H54 (cell line): ENCODE results near the gene ARFGAP1.
A peak's percentile ranks its signal among the peaks of the same experiment; 100 is the strongest.

Experiments used
- DNase-seq: peaks from one replicate; pipeline ENCODE4 v3.0.0; 2011; ENCODE audit warnings: low spot score, mixed read lengths; ENCODE audit not compliant: insufficient read length
- FAIRE-seq: peaks from 3 replicates; lab custom pipeline; 2011; peaks lifted over from hg19 to GRCh38; lab: Jason Lieb, UNC
- POLR2A ChIP-seq: IDR thresholded peaks from 2 replicates; pipeline ENCODE4 v1.6.1; 2011; ENCODE audit warnings: low read depth, mild to moderate bottlenecking, low read length

ARFGAP1 gene

DNA sequence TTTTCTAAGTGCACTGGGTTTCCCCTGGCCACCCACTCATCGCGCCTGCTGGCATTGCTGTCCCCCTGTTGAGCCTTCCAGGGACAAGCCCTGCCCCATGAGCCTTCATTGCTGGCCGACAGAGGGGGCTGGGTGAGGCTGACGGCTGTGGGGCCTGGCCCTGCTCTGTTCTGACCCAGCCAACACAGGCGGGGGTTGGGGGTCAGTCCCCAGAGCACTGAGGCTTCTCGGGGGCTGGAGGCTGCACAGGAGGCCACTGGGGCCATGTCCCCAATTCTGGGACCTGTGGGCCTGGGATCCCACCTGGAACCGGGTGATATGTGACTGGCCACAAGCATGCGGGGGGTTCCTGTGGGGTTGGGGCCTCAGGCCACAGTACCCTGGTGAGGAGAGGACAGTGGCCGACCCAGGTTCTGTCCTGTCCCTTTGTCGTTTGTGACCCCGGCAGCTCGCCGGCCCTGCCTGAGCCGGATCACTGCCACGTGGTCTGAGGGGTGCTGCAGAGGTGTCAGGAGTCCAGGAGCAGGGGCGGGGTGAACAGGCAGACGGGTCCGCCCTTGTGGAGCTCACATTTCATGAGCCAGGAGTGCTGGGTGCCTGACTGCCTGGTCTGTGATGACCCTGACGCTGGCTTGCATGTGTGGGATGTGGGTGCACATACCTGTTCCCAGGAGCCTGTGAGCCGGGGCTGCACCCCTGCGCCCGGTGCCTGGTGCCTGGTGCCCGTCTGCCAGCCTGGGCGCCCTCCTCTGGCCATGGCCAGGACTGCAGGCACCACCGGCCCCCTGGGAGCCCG is 18.3 kb downstream of the ARFGAP1 start:
- no peak for TF ChIP-seq POLR2A
- FAIRE-seq = no peak
- DNase-seq = peak; percentile 77

DNA sequence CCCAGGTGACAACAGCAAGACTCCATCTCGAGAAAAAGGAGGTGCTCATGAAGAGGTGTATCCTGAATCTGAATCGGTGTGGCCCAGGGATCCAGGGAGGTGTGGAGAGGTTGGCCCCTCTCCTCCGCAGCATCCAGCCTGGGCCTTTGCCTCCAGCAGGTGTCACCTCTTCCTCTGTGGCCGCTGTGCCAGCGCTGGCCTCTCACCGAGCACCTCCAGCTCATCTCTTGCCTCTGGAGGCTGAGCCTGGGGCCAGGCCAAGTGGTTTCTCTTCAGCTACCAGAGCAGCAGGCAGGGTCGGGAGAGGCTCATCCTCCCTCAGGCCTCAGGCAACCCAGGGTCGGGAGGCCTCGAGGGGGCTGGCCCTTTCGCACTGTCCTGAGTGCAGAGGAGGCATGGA is 19.2 kb downstream of the ARFGAP1 start:
- no peak for FAIRE-seq
- TF ChIP-seq POLR2A = no peak
- no peak for DNase-seq

GRCh38 chr20:63292292-63292701 is 19.7 kb downstream of the ARFGAP1 start:
- TF ChIP-seq POLR2A = no peak
- DNase-seq (no peak), FAIRE-seq (no peak)

DNA sequence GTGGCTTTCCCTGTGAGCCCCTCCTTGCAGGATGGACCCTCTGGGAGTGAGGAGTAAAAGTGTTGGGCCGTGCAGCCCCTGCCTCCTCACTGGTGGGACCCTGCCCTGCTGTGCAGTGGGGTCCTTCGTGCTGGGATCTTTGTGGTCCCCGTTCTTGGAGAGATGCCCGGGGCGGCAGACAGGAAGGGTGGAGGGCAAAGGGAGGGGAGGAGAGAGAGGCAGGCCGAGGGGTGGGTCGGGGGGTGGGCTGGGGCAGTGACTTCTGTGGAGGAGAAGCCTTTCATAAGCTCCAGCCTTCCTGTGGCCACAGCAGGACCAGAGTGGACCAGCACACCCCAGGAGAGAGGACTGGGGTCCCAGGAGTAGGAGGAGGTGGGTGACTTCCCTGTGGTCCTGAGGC is 20.3 kb downstream of the ARFGAP1 start, which contains the start of gene COL20A1:
Gene COL20A1, plus strand, starts transcription at position 283 of the 400 bp plus-strand sequence. CDS start 1,922 bp downstream, outside the sequence.
- DNase-seq = no peak
- no peak for TF ChIP-seq POLR2A
- FAIRE-seq = no peak

GRCh38 chr20:63293456-63293855 is 20.8 kb downstream of the ARFGAP1 start:
- FAIRE-seq (no peak), DNase-seq (no peak)
- no peak for TF ChIP-seq POLR2A

DNA sequence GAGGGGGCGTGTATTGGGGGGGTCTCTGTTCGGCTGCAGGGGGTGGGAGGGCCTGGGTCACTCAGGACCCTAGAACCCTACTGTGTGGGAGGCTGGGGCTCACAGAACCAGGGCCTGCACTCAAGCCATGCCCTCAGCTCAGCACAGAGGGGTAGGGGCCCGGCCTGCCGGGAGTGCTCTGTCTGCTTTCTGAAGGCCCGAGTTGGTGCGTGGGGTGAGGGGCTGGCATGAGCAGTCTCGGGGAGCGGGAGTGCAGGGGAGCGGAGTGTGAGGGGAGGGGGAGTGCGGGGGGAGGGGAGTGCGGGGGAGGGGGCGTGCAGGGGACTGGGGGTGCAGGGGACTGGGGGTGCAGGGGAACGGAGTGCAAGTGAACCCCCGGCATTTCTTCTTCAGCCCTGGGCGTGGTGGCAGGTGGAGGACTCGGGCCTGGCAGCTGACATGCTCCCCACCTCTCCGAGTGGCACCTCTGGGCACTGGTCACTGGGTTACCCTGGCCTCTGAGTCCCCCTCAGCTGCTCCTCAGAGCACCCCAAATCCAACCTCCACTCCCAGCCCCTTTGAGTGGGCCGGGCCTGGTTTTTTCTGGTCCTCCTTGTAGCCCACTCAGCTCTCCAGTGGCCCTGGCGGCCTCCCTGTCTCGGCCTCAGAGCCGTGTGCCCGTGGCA is 21.4 kb downstream of the ARFGAP1 start:
- DNase-seq = no peak
- no peak for FAIRE-seq
- TF ChIP-seq POLR2A = no peak

DNA sequence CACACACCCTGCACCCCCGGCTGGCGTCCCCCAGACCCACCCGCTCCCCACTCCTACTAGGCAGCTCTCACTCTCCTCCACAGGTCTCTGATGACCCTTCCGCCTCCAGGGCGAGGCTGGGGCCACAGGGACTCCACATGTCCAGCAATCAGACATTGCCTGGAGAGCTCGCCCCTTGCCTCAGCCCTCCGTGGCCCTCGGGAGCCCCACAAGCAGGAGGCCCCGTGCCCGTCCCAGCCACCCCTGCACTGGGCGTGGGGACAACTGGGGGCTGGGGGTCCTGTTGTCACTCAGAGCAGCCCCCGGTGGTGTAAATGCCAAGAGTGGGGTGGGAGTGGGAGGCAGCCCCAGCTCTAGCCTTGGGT is 21.9 kb downstream of the ARFGAP1 start:
- FAIRE-seq (no peak), DNase-seq (no peak)
- no peak for TF ChIP-seq POLR2A

- TF ChIP-seq POLR2A = no peak
- FAIRE-seq (no peak), DNase-seq (no peak)
Observed at GRCh38 chr20:63295018-63295417, 22.4 kb downstream of the ARFGAP1 start.

DNA sequence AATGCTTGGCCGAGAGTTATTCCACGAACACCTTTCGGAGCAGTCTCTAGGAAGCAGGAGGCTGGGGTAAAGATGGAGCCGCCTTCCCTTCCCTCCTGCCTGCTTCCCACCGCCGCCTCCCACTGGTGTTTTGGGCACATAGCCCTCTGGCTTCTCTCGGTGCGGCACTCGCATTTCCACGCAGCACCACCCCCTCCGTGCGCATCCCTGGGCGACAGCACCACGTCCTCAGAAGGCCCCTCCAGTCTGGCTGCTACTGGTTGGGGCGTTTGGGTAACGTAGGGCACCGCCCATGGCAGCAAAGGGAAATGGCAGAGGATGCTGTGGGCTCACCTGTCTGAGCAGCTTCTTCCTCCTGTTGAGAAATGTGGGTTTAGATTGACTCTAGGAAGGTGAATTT is 22.8 kb downstream of the ARFGAP1 start:
- DNase-seq (no peak), FAIRE-seq (no peak)
- no peak for TF ChIP-seq POLR2A

DNA sequence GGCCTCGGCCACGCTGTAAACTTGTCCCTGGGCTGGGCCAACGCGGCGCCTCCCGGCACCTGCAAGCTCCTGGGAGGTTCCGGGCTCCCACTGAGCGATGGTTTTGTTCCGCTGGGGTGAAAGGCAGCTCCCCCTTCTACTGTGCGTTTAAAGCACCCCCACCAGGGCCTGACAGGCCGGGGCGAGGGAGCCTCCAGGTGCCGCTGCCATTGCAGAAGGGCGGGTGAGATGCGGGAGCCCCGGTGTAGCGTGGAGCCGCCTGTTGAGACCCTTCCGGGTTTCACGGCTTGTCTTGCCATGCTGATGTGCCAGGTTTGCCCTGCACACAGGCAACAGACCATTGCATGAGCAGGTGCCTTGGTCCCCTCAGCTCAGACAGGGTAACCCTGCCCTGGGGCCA is 23.2 kb downstream of the ARFGAP1 start:
- TF ChIP-seq POLR2A = no peak
- DNase-seq (no peak), FAIRE-seq (no peak)

GRCh38 chr20:63296531-63297299 is 24.1 kb downstream of the ARFGAP1 start:
- TF ChIP-seq POLR2A = no peak

GRCh38 chr20:63297371-63297781 is 24.8 kb downstream of the ARFGAP1 start:
- DNase-seq (no peak), FAIRE-seq (no peak)
- no peak for TF ChIP-seq POLR2A

More at GRCh38 chr20:63296531-63297299, 24.1 kb downstream of the ARFGAP1 start:
- DNase-seq (no peak), FAIRE-seq (no peak)

DNA sequence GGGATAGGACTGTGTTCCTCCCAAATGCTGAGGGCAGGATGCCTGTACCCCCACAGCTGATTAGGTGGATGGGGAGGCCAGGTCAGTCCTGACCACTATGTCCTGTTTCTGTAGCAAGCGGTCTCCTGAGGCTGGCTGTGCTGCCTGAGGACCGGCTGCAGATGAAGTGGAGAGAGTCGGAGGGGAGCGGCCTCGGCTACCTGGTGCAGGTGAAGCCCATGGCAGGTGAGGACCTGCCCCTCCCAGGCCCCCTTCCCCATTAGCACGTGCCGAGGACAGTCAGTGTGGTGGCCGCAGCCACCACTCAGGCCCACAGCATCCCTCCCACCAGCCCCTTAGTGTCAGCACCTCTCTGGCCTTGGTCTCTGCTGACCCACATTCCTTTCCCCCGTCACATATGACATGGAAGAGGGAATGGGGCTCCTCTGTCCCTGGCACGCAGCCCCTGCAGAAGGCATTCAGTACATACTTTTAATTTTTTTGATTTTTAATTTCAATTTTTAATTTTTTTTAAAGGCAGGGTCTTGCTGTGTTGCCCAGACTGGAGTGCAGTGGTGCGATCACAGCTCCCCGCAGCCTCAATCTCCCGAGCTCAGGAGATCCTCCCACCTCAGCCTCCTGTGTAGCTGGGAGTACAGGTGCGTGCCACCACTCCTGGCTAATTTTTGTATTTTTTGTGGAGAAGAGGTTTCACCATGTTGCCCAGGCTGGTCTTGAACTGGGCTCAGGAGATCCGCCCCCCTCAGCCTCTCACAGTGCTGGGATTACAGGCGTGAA is 25.4 kb downstream of the ARFGAP1 start:
- no peak for DNase-seq
- no peak for TF ChIP-seq POLR2A
- FAIRE-seq = no peak
